Esophagus squamous epithelium (tissue), 4 donors: Measurements from ENCODE around the gene SLC38A1.

Source experiments
- CTCF ChIP-seq, 6 experiments: fragments of 450-650 bp in 4 of 6; fragments of 200-600 bp in 2 of 6; sonication (generic) in 2 of 6; IDR thresholded peaks; one replicate each; pipeline ENCODE4 v1.5.1; 2016 to 2019; ENCODE audit warnings: antibody characterized with exemption in 6 of 6, mild to moderate bottlenecking in 4 of 6, moderate library complexity in 4 of 6
- POLR2A ChIP-seq, 4 donors: fragments of 450-650 bp; IDR thresholded peaks; one replicate each; pipeline ENCODE4 v1.6.1; 2017; ENCODE audit warnings: antibody characterized with exemption in 4 of 4, mild to moderate bottlenecking in 4 of 4, moderate library complexity in 3 of 4

DNA sequence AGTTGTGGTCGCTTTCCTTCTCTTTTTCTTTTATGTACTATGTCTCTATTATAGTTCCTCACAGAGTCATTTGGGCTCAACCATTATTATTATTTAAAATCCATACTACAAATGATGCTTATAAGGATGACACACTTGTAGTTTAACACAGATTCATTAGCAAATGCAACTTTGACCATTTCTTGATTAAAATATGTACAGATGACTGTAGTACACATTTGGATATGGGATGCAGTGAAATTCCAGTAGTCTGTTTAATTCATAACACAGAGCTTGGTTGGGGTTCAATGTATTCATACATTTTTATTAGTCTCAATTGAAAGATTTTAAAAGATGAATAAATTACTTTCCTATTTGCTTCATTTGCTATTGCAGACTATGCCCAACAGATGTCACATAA is 30.0 kb downstream of the SLC38A1 start:
- TF ChIP-seq CTCF (IDR thresholded peaks at IDR 0.05) (no peak), POLR2A (IDR thresholded peaks at IDR 0.05) (no peak)
